NCI-H345 treated with DMSO at 0.1 percent for 48 hours (cell line): ENCODE results near the gene ATP11A.

Experiments used
- DNase-seq: peaks from one replicate; lab custom pipeline; 2025; ENCODE audit not compliant: unreplicated experiment; lab: John Stamatoyannopoulos, UW

The ATP11A gene

DNA sequence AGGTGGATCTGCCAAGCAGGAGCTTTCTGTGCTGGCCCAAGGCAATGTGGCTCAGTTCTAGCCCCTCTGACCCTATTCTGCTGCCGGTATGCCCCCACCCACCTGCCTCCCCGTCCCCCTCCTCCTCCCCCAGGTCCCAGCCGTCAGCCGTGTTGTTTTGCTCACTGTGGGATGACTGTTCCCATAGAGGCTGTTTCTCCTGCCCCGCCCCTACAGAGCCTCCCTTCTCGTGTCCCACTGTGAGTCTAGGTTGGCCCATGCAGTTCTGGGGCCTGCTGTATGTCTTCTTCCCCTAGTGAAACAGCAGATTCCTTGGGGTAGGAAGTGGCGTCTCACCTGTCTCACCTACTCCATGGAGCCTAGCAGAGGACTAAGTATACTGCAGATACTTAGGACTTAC lies 48.8 kb downstream of the ATP11A start:
- no peak for DNase-seq

DNA sequence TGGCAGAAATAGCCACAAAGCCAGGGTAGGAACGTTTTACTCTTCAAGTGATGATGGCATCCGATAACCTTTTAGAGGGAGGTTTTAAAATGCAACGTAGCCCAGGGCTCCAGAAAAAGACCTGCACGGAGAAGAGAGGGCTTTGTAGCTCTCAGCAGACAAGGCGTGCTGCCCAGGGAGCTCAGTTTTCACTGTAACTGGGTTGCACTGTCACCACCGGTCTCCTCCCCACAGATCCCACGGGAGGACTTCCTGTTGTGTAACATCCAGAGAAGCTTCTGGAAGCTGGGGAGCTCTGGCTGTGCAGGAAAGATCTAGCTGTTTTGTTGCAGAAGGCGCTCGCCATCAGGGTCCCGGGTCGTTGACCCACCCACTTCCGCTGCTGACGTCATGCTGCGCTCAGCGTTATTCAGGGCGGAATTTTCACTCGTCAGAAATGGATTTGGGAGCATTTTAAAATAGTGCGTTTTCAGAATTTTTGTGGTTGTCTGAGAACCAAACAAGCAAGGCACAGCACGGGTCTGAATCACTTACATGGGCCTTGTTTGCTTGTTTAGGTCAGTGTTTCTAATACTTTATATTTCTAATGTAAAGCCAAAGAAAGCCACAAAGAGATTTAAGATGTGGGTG lies 50.8 kb downstream of the ATP11A start:
- DNase-seq: no peak

DNA sequence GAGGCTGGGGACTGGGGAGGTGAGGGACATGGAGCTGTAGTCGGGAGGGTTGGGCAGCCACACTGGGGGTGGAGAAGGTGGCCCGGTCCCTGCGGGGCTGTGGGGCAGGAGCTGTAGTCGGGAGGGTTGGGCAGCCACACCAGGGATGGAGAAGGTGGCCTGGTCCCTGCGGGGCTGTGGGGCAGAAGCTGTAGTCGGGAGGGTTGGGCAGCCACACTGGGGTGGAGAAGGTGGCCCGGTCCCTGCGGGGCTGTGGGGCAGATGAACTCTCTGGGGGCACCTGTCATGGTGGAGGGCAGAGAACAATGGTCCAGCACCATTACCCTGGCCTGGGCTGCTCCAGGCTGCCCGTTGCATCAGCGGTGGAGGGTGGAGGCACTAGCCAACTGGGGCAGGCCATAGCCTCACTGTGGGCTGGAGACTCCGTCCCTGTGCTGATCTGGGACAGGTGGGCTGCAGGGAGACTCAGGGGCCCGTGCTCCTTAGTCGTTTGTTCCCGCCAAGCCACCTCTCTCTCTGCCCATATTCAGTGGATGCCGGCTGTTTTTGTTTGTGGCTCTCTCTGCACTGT lies 51.4 kb downstream of the ATP11A start:
- no peak for DNase-seq

DNA sequence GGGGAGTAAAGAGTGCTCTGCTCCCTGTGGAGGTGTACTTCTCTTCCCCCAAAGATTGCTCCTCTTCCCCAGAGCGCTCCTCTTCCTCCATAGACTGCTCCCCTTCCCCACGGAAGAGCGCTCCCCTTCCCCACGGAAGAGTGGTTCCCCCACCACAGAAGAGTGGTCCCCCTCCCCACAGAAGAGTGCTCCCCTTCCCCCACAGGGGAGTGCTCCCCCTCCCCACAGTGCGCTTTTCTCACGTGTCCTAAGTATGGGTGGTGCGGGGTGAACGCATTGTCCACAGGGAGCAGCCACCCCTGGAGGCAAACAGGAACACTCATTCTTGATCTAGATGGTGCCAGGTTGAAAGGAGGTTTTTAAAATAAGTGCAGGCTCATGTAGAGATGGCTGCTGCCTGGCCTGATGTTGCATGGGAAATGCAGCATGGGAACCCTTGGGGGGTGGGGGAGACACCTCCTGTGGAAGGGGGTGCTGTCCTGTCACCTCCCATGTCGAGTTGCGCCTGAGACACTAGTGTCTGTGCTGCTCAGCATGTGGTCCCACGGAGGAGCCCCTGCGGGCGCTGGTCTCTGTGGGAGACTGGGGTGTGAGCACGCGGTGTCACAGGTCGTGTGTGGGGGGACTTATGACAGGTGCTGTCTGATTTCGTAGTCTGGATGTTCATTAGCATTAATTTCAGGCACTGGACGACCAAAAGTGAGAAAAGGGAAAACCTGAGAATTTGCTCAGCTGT lies 52.2 kb downstream of the ATP11A start:
- no peak for DNase-seq

DNA sequence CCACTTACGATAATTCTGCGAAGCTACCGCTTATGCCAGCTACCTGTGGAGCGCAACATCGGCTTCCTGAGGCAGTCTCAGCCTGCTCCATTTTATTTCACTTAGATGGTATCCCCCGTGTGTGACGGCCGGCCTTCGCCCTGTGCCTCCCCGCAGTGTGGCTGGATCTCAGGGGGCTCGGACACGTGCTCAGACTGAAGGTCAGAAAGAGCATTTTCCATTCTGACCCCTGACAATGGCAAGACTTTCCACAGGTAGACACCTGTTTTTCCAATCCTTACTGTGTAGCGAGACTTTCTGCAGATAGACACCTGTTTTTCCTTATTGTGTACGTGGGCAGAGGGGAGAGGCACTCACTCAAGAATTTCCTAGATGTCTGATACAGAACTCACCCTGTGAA lies 52.7 kb downstream of the ATP11A start:
- no peak for DNase-seq

DNA sequence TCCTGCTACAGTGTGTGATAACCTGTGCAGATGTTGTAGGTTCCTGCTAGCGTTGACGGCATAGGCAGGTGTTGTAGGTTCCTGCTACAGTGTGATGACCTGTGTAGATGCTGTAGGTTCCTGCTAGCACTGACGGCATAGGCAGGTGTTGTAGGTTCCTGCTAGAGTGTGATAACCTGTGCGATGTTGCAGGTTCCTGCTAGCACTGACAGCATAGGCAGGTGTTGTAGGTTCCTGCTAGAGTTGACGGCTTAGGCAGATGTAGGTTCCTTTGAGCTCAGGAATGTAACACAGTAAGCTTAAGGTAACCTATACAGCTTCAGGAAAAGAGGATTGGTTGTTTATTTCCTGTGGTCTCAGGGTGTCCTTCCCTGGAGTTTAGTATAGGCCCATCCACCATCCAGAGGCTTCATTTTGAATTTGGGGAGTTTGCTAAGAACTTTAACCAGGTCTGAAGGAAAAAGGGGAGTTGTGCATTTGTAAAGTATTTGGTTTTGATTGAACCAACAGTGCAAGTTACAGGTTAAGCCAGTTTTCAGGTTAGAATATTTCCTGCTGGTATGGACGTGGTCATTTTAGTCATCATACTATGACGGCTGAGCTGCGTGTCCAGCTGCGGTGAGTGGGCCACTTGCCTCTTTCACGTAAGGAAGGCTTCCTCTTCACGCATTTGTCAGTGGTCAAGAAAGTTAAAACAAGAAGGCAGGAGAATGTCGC lies 53.8 kb downstream of the ATP11A start:
- no peak for DNase-seq

DNA sequence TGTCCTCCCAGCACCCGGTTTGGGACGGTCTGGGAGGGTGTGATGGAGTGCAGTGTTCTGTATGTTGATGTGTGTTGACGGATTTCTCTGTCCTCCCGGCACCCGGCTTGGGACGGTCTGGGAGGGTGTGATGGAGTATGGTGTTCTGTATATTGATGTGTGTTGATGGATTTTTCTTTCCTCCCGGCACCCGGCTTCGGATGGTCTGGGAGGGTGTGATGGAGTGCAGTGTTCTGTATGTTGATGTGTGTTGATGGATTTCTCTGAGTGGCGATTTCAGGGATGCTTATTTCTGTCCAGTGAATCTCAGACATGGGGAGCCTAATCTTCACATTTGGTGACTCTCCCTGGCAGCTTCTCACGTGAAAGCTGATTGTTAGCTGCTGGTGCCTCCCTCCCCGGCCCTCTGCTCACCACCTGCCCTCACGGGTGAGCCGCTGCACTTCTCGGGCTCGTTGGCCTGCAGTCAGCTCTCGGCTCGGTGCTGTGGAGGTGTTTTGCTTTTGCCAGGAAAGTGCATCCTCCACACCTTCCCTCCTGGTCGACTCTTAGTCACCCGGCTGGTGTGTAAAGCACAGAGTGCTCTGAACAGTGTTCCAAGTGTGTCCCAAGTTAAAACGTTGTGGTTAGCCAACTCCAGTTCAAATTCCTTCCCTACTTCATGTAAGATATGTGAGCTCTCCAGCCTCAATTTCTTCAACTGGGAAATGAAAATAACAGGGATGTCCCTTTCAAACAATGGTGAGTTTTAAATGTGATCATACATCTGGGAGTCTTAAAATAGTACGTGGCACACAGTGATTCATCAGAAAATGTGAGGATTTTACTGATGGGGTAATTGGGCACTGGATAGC lies 54.6 kb downstream of the ATP11A start:
- DNase-seq: no peak

DNA sequence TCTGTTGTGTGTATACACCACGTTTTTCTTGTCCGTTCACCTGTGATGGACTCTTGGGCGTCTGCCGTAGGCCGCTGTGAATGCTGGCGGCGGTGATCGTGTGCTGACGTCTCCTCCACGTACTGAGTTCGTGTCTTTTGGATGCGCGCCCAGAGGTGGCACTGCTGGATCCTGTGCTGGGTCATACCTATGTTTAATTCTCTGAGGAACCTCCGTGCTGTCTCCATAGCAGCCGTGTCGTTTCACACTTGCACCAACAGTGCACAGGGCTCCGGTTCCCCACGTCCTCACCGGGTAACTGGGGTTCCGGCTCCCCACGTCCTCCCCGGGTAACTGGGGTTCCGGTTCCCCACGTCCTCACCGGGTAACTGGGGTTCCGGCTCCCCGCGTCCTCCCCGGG lies 56.2 kb downstream of the ATP11A start:
- DNase-seq: no peak

DNA sequence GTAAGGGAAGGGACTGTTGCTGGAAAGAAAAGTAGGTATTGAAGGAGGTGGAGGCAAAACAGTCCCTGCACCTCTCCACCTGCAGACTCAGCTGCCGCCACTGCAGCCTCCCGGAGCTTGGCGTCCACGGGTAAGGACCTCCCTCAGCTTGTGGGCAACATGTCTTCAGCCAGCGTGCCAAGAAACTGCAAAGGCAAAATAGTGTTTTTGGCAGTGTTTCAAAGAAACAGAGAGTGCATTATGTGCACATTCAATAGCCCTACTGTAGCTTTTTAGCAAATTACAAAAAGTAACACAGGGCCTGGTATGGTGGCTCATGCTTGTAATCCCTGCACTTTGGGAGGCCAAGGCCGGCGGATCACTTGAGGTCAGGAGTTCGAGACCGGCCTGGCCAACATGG lies 57.4 kb downstream of the ATP11A start:
- DNase-seq: no peak

DNA sequence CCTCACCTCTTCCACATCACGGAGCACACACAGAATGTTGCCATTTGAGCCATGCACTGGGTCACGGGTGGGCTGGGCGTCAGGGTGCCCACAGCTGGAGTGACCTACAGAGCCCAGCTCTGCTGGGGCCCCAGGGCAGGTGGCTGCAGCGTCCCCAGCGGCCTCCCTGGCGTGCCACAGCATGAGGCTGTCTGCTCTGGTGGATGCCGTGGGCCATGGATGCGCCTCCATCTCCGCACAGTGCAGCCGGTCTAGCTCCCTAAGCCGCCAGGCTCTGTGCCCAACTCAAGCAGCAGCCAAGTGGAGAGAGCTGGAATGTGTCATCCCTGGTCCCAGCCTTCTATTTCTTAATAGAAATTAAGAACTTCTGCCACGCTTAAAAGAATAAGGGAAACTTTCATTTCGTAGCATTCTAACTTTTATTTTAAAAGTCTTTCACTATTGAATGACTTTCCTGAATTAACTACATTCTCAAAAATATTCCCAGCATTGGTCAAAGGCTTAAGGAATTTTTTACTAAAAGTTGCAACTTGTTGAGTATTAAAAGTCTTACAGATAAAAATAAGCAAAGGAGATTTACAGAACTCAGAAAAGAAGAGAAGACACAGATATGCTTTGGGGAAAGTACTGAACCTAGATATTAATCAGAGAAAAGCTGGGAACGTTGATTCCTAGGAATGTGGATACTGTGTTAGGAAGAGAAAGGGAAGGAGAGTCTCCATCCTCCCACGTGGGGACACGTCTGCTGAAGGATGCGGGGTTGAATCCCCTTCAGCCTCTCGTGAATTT lies 59.3 kb downstream of the ATP11A start:
- no peak for DNase-seq

DNA sequence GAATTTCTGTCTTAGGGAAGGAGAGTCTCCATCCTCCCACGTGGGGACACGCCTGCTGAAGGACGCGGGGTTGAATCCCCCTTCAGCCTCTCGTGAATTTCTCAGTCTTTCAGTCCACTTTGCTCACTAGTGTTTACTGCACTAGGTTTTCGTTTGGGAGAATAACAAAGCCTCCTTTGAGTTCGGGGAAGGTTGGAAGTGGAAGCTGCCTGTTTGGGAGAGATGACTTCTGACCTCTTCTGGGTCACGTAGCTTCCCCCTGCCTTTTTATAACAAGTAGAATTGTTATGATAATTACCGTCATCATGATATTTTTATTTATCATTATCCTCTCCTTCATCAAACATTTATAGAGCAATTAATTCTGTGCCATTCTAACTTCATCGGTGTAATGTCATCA lies 60.7 kb downstream of the ATP11A start:
- no peak for DNase-seq

DNA sequence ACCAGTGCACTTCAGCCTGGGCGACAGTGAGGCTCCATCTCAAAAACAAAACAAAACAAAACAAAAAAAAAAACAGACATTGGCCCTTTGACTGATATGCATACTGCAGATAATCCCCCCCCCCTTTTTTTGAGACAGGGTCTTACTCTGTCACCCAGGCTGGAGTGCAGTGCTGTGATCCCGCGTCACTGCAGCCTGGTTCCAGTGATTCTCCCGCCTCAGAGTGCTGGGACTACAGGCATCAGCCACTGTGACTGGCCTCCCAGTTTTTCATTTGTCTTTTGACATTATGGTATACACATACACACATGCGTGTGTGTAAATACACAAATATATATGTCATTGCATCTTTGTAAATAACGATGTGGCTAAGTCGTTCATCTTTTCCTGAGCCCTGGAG lies 61.8 kb downstream of the ATP11A start:
- DNase-seq: no peak

DNA sequence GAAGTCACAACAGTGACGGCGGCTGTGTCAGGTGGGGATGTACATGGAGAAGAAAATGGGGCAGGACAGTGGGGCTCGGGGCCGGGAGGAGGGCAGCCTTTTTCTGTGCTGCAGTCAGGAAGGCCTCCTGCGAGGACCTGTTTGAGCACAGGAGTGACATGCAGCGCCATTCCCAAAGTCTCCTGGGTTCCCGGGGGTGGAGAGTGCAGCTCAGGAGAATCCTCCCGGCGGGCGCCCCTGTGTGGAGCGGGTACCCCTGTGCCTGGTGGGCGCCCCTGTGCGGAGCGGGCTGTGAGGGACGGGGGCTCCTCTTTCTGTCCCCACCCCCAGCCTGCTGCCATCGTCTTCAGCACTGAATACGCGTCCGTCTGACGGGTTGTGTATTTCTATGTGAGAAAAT lies 62.4 kb downstream of the ATP11A start:
- no peak for DNase-seq

DNA sequence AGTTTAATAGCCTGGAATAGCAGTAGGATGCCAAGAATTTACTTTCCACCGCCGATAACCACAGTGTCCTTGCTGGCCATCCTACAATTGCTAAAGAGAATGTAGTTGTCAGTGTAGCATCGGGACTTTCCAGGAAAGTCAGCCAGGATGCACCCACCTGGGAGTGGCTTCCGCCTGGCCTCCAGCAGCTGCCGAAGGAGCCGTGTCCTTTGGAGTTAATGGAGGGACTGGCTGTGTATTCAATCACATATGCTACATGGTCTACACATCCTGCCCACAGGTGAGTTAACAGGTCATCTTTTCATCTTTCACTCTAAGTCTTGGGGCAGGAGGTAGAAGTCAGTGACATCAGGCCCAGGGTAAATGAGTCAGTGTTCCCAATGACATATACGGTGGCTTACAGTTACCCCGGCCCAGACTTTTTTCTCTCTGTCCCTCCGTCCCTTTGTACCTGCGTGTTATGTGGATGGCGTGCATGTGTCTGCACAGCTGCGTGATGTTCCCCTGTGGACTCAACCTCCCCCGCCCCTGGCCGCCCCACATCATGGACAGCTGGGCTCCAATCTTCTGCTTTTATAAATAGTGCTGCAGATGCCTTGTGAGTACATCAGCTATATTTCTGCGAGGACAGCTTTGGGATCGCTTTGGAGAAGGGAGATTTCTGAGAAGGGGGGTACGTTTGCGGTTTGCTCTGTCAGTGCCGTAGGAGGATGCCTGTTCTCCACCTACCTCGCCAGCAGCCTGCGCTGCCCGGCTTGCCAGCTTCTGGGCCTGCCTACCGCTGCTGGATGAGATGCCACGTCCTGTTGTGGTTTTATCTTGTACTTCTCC lies 63.1 kb downstream of the ATP11A start:
- DNase-seq: no peak

DNA sequence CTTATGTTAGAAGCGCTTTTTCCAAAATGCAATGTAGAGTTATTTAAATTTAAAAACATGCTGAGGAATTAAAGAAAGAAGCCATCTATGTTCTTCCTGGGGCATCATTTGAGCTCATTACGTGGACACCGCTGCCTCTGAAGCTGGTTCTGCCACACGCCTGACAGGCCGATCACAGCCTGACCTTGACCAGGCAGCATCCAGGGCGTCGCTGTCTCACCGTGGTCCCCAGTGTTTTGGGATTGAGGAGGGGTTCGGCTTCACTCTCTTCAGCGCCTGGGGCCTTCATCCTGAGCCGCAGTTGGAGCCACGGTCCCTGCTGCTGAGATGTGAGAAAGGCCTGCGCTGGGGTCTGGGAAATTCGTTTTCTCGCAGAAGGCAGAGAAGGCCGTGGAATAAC lies 64.0 kb downstream of the ATP11A start:
- no peak for DNase-seq

DNA sequence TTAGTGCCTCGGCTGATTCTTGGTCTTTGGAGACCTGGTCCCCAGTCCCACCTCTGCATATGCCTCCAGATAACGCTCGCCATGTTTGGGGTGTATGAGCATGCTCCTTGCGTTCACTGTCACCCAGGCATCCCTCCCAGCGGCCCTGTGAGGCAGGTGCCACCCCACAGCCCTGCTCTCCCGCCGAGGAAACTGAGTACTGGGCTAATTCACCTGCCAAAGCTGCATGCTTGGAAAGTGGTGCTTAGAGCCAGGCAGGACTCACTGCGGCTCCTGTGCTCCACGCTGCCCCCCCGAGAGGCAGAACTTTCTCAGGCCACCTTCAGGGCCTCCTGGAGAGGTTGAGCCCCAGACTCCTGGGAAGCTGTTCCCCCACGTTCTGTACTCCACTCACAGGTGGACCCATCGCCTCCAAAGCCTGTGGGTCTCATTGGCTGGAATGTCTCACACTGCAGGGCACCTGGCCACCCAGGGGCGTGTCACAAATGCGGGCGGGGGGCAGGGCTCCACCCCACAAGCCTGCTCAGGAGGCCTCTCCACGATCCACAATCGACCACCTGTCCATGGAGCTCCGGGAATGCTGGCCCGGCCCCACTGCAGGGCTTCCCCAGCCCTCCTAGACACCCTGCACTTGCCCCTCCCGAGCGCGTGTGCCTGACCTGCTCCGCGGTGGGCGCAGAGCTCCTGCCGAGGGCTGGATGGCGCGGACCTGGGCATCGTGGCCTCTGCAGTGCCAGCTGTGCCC lies 64.6 kb downstream of the ATP11A start:
- no peak for DNase-seq

DNA sequence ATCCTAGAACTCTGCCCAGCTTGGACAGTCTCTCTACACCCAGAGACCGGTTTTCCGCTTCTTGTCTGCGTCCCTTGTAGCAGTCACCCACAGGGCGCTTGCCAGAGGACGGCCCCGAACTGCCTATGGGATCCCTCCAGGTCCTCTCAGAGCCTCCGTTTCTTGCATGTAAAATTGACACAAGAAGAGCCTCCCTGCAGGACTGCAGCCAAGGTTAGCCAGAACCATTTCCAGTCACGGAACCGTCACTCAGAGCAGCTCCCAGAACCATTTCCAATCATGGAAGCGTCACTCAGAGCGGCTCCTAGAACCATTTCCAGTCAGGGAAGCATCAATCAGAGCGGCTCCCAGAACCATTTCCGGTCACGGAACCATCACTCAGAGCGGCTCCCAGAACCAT lies 65.5 kb downstream of the ATP11A start:
- DNase-seq: no peak

DNA sequence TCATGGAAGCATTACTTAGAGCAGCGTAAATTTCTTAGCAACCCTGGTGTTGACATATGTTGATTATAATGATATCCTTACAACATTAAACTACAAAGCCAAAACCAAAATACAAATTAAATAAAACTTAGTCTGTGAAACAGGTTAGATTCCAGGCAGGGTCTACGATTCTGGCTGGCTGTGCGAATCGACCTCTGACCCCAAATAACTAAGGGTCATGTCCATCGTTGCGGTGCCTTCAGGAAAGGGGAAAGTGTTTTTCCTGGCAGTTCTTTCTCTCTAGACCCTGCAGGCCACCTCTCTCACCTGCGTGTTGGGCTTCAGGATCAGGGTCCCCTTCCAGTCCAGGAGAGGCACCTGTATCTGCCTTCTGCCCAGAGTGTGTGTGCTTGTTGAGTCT lies 66.2 kb downstream of the ATP11A start:
- no peak for DNase-seq

DNA sequence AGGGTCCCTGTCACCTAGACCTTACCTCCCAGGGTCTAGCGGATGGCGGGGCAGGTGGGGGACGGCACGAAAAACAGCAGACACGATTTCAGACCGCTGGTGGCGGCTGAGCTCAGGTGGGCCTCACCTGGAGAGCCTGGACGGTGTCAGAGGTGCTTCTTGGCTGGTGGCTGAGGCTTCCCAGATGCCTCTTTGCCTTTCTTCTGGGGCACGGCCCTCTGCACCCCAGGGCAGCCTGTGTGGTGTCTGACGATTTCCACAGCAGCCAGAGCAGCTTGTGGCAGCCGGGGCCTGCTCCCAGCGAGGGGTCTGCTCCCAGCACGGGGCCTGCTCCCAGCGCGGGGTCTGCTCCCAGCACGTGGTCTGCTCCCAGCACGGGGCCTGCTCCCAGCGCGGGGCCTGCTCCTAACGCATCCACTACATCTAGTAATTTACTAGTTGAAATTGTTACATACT lies 66.7 kb downstream of the ATP11A start:
- peak; percentile 80 for DNase-seq
